GM18505 (cell line): ENCODE results near the gene RRN3.
"Not testable (repeated sequence)": the region's sequence is repeated elsewhere in the genome, so short reads cannot be mapped to it uniquely, and the experiment has no call there.

Source experiments
- ATAC-seq: cut with Tn5 transposase; IDR thresholded peaks from one replicate; pipeline ENCODE4 v1.9.1; 2021; ENCODE audit not compliant: unreplicated experiment
- POLR2A ChIP-seq: IDR thresholded peaks from 4 replicates; pipeline ENCODE4 v1.6.1; 2011; ENCODE audit warnings: borderline replicate concordance; ENCODE audit not compliant: insufficient read depth, insufficient read length; ENCODE audit errors: extremely low read depth

Gene RRN3, protein sequence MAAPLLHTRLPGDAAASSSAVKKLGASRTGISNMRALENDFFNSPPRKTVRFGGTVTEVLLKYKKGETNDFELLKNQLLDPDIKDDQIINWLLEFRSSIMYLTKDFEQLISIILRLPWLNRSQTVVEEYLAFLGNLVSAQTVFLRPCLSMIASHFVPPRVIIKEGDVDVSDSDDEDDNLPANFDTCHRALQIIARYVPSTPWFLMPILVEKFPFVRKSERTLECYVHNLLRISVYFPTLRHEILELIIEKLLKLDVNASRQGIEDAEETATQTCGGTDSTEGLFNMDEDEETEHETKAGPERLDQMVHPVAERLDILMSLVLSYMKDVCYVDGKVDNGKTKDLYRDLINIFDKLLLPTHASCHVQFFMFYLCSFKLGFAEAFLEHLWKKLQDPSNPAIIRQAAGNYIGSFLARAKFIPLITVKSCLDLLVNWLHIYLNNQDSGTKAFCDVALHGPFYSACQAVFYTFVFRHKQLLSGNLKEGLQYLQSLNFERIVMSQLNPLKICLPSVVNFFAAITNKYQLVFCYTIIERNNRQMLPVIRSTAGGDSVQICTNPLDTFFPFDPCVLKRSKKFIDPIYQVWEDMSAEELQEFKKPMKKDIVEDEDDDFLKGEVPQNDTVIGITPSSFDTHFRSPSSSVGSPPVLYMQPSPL

DNA sequence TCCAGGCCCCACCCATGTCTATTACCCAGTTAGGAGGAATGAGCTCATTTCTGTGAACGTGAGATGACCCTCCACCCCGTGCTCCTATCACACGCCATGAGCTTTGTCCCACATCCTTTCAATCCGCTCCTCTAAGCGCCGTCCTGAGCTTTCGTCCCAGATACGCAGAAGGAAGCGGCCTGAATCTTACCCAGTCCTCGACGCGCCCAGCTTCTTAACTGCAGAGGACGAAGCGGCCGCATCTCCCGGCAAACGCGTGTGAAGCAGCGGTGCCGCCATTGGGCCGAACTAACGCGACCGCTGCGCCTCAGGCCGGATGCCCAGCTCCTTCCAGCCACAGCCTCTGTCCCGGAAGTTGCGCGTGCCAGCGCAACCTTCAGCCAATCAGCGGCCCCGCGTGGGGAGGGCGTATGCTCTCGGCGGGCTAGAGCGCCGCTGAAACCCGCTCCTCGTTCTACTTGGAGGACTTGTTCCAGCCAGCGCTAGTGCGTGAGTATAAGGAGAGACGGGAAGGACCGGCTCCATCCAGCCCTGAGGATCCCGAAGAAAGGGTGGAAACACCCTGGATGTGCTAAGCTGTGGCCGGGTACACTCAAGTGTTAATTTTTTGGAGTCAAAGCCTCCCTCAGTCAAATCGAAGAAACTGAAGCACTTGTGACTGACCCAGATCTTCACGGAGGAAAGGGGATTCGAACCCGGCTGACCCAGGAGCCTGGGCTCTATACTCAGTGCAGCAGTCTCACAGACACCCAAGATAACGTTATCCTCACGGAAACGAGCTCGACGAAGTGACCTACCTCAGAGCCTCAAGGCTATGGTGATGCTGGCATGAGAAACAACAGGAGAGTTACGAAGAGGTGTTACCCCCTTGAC lies at the start of gene RRN3:
TSS of gene RRN3 (minus strand) at position 318 of the 873 bp plus-strand sequence. CDS start at position 279, 39 bp downstream.
- peak; percentile 92 for TF ChIP-seq POLR2A
- peak; percentile 96 for ATAC-seq

DNA sequence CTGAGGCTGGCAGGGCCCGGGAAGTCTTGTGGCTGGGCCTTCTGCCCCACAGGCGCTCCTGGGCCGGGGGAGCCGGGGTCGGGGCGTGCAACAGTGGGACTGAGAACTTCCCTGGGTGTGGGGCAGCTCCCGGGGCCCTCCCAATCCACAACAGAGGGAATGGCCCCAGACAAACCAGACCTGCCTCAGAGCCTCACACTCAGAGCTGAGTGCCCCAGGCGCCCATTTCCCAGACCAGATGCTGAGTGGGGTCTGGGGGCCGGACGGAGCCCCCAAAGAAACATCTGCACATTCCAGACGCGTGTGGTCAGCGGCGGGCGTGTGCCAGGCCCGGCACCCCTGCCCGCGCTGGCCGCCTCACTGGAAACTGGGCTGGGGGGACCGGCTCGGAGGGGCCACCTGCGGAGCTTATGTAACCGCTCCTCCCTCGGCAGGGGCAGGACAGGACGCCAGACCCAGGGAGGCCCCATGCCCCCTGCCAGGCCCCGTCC lies 49.6 kb upstream of the RRN3 start:
- ATAC-seq = not testable (repeated sequence)

DNA sequence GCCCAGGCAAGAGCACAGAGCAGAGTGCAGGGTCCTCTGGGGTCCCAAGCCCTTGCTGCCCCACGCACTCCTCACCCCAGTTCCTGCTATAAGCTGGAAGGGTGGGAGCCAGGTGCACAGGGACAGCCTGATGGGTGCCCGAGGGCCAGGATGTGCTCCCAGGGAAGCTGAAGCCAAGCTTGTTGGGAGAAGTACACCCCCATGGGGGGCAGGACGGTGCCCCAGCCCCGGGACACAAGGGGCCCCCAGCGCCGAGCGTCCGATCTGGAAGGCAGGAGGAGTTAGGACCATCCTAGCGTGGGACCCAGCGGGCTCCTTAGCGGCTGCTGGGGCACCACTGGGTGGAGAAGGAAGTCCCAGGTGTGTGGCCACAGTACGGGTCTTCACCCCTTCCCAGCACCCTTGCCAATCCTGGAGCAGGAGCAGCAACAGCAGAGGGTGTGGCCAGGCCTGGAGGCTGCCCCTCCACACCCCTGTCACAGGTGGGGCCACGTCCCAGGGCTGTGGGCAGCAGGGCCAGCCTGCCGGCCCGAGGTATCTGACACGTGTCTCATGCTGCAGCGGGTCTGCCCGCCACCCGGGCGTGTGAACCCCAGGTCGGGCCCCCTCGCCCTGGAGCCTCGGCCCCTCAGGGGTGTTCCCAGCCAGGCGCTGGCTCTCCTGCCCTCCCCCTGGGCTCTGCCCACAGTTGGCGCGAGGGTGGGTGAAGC lies 49.0 kb upstream of the RRN3 start:
- ATAC-seq = not testable (repeated sequence)

DNA sequence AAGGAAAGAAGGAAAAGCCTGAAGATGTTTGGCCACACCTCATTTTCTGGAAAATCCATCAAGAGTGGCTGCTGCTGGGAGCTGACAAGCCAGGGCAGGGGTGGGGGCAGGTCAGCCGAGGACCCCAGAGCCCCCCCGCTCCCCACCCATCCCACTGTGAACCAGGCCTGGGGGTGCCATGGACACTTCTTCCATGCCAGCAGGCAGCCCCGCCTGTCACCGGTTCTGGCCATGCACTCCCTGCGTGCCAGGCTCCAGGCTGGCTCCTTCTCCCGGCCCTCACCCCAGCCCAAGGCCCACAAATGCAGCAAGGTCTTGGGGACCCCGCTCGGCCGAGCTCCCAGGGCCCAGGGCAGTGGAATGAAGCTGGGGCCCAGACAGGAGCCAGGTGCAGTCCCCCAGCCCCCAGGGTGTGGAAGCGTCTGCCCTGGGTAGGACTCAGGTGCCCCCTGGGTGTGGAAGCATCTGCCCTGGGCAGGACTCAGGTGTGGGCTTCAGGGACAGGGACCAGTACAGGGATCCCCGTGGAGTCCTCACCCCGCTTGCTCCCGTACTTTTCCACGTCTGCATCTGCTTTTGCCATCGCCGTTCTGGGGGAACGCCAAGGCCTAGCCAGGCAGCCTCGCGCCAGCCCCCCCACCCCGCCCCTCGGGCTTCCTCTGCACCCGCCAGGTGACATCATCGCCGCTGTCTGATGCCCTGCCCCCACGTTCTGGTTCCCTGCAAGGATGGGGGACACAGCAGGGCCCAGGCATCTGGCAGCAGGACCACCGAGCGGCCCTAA lies 48.2 kb upstream of the RRN3 start:
- not testable (repeated sequence) for ATAC-seq

DNA sequence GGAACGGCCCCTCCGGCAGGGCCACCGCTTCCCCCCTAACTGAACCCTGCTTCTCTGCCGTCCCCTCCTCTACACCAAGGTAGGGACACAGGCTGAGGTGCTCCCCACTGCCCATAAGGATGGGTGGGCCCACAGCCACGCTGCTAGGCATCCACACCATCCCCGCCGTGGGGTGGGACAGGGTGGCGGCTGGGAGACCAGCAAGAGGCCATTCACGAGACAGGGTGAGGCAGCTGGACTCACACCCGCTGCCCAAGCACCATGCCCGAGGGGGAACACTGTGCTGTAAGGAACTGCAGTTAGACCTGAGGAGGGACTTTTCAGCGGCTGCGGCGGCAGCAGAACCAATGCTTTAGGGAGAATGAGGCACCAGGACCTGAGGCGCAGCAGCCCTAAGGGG lies 47.5 kb upstream of the RRN3 start:
- no peak for ATAC-seq
- TF ChIP-seq POLR2A = no peak

DNA sequence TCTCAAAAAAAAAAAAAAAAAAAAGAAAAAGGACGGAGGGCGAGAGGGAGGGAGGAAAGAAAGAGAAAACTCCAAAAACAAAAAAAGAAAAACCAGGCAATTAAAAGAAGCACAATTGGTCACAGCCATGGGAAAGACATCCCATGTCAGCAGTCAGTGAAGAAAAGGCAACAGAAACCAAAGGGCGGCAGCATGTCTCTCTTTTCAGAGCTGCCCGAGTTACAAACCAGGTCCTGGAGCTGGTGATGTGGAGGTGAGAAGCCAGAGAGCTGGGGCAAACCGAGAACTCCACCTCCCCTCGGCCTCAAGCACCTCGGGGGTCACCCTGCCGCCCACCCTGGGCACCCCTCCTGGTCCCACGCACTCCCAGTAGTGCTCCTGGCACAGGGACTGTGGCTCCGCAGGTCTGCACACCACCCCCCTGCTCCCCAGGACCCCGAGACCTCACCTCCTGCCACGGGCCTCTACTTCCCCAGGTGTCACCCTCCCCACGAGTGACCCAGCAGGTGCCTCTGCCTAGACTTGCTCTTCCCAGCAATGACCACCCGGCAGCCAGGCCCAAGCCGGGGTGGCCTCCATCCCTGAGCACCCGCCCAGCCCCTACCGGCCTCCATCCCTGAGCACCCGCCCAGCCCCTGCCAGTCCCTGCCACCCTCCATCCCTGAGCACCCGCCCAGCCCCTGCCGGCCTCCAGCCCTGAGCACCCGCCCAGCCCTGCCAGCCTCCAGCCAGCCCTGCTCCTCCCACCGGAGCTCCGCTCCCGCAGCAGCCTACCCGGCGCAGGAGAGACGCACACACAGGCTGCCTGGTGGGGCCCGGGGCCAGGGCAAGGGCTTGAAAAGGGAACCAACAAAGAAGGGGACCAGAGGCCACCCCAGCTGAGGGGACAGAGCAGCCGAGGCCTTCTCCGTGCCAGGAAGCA lies 46.6 kb upstream of the RRN3 start:
- ATAC-seq = not testable (repeated sequence)

DNA sequence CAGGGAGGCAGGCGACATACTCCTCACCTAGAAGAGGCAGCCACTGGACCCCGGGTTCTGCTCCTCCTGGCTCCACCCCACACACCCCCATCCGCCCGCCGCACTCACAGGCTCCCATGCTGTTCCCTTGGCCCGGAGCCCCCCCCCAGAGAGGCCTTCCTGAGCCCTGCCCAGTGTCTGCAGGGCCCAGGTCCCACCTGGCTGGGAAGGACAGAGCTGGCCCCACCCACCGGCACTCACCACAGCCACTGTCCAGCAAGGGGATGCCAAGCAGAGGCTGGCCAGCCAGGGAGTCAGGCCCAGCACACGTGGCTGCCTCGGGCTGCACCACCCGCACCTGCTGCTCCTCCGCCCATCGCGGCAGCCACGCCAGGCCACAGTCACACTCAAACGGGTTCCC lies 43.4 kb upstream of the RRN3 start:
- ATAC-seq = not testable (repeated sequence)

DNA sequence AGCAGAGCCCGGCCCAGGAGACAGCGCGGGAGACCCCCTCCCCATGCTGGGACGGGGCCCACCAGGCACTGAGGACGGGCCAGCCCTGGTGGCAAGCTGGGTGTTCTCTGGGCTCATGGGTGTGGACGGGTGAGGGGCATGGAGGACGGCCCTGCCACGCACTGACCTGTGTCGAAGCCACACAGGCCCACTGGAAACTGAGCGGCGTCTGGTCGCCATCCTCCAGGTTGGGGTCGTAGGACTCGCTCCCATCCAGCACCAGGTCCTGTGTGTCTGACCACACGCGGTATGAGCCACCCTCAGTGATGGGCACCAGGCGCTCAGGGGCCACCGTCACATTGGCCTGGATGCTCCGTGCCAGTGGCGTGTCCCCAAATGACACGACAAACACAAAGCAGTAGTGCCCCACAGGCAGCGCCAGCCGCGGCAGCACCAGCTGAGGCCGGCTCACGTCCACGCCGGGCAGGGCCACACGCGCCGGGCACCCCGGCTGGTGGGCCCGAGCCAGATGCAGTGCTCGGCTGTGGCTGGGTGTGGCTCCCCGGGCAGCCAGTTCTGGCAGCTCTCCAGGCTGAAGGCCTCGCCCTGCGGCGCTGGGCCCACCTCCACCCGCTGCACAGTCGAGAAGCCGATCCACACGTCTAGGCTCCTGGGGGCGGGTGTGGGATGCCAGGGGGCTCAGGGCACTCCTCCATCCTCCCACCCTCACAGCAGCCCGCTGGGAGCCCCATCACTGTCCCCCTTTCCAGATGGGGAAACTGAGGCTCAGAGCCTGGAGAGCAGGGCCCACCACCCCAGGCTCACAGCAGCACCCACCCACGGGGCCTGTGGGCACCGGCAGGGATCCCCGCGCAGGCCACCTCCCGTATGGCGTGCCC lies 41.6 kb upstream of the RRN3 start:
- not testable (repeated sequence) for ATAC-seq

DNA sequence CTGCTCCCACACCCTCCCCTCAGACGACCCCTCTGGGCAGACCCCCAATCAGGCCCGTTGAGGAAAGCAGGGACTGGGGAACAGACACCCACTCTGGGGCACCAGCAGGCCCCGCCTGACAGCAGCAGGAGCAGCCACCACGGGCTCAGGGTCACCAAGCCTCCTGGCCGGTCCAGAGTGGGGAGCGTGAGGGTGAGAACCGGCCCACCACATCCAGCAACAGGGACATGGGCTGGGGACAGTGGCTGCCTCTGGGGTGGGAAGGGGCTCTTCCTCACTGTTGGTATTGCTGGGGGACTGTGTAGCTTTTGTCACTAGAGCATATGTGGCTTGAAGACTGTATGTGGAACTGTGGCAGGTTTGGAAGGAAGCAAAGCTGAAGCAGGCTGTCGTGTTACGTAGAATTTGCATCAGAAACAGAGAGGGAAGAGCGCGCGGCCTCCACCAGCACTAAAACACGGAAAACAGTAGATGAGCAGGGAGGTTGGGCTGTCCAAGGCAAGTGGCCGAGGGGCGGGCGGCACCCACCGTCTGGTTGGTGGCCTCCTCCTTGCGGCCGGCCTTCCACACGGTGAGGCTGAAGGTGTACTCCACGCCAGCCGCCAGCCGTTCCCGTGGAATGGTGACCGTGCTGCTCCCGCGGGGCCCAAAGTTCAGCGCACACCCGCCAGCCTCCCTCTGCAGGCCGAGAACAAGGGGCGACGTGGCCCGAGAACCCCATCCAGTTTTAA lies 40.8 kb upstream of the RRN3 start:
- ATAC-seq = not testable (repeated sequence)

DNA sequence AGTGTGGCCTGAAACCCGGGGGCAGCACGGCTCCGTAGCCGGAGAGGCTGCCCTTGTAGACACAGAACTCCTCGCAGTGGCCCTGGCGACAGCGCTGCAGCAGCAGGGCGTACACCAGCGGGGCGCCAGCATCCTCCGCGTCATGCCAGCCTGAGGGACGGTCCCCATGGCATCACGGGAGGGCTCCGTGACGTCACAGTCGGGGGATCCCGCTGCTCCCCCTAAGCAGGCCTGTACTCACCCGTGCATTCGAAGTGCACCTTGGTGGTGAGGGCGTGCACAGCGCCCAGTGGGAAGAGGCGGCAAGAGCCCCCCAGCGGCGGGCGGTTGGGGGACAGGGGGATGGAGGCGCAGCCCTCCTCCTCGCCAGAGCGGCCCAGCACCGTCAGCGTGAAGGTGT lies 39.5 kb upstream of the RRN3 start:
- not testable (repeated sequence) for ATAC-seq

DNA sequence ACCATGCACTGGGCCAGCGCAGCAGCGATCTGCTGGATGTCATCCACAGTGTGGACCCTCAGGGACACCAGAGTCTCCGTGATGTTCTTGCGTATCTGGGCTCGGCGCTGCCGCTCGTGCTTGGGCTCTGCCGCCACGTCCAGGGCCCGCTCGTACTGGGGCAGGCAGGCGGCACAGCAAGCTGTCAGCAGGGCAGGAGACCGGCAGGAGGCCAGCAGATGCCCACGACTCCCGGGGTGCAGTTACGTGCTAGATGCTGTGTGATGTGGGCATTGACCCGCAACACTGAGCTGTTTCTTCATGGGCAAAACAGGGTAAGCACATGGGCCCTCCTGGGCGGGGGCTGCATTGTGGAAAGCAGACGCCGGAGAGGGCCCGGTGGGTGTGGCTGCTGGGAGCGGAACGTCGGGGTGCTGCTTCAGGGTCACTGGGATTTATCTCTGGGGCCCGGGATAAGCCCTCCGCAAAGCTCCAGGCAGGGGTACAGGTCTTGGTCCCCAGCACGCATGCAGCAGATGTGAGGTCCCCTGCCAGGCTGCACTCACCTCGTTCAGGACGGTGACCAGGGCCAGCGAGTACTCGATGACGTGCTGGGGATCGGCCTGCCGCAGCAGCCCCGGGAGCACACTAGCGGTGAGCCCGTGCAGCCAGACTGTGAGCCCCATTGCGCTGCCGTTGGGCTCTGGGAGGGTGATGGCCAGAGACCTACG lies 38.8 kb upstream of the RRN3 start:
- not testable (repeated sequence) for ATAC-seq

DNA sequence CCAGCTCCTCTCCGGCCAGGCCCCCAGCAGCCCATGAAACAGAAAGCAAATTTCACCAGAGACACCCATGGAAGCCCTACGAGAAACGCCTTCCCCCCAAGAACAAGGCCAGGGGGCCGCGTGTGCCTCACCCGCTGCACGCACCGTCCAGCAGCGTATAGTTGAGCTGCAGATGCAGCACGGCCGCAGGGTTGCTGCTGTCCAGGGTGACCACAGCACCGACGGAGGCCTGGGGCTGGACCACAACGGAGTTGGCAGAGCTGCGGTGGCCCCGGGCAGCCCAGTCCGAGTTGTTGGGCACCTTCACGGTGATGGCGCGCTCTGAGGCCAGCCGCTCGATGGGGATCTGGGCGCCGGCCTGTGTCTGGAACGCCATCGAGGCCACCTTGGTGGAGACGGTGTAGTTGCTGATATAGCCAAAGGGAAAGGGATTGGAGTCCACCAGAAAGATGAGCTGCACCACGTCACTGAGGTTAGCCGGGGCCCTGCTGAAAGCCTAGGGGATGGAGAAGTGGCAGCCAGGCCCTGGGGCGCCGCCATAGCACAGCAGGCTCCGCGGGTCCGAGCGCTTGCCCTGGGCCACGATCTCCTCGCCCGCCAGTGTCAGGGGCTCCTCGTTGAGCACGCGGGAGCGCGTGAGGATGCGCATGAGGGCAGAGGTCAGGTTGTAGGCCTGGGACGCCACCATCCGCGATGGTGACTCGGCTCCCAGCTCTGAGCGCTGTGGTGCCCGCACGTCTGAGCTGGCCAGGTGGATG lies 37.0 kb upstream of the RRN3 start:
- ATAC-seq = not testable (repeated sequence)

DNA sequence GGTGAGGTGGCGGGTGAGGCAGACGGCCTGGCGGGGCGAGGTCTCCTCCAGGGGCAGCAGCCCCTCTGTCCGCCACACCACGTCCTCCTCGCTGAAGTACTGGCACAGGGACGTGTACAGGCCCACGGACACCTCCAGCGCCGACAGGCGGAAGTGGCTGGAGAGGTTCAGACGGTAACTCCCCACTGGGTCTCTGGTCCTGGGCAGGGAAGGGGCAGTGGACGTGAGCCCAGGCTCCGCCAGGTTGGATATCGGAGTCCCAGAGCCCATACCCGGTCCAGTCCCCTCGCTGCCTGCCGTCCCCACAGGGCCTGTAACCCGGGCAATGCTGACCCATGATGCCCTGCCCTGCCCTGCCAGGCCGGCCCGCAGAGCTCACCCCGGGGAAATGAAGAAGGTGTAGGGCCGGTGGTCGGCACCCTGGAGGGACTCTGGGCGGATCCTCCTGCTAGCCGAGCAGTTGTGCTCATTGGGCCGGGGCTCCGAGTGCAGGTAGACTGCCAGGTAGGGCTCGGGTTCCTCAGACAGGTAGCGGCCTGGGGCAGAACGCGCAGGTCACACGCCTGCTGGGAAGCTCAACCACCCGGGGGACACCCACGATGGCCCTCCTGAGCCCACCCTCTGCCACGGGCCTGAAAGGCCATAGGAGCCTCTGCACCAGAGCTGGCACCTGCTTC lies 36.3 kb upstream of the RRN3 start:
- ATAC-seq = not testable (repeated sequence)

DNA sequence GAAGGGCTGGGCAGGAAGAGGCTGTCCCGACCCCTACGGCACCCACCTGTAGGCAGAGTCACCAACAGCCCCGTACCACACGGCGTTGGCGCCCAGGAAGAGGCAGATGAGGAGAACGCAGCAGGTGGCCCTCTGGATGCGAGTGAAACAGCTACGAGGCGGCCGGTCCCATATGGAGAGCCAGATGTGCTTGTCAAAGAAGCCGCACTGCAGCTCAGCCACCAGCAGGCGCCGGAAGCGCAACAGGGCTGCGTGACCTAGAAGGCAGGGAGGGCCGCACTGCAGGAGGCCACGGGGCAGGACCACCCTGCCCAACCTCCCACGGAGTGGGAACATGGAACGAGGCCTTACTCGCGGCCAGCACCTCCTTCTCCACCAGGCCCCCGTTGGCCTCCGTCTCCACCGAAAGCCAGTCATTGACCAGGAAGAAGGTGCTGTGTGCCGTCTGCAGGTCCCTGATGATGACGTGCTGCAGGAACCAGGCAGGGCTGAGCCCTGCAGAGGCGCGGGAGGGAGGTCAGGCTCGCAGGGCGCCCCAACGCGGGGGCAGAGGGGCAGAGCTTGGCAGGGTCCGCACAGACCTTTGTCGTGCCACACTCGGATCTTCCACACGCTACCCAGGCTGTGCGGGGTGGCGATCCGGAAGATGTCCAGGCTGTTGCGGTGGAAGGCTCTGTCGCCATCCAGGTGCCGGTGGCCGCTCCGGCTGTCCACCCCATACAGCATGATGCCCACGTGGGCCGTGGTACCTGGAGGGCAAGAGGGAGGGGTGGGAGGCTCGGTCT lies 33.8 kb upstream of the RRN3 start:
- ATAC-seq = not testable (repeated sequence)
